Right atrium auricular region (tissue), 2 donors: ENCODE results near the gene PHF21B. TPM values are rescaled to one million over a fixed set of nuclear protein-coding genes. Genes with fewer than 3 reads are reported as not detected.

ENCODE experiments used
- DNase-seq: peaks from one replicate; pipeline ENCODE4 v3.0.0-alpha.2; 2019; ENCODE audit warnings: low spot score
- H3K27ac ChIP-seq, 2 donors: fragments of 200-600 bp; sonication (generic); 1 replicate in 1 of 2; 2 replicates in 1 of 2; pipeline ENCODE4 v1.5.1; 2016 to 2019
- H3K27me3 ChIP-seq, 2 donors: fragments of 200-600 bp; sonication (generic); one replicate each; pipeline versions ENCODE4 v1.5.1 to v1.6.0; 2017 to 2019
- H3K36me3 ChIP-seq: fragments of 200-600 bp; sonication (generic); one replicate; pipeline ENCODE4 v1.5.1; 2016
- H3K4me1 ChIP-seq, 2 donors: fragments of 200-600 bp; sonication (generic); one replicate each; pipeline versions ENCODE4 v1.5.1 to v1.6.0; 2017 to 2019
- H3K4me3 ChIP-seq, 2 donors: fragments of 200-600 bp; sonication (generic); 1 replicate in 1 of 2; 2 replicates in 1 of 2; pipeline ENCODE4 v1.5.1; 2017 to 2019; ENCODE audit warnings: mild to moderate bottlenecking in 1 of 2, moderate library complexity in 1 of 2
- H3K9me3 ChIP-seq, 2 donors: fragments of 200-600 bp; sonication (generic); one replicate each; pipeline ENCODE4 v1.5.1; 2019
- CTCF ChIP-seq, 2 donors: fragments of 200-600 bp; sonication (generic); IDR thresholded peaks; one replicate each; pipeline ENCODE4 v1.5.1; 2019; ENCODE audit warnings: antibody characterized with exemption in 2 of 2
- total RNA-seq, 2 donors: library from RNA; depleted of rRNA; stranded (reverse); fragments of >200 nt; gene quantifications; one replicate each; pipeline ENCODE4 v1.1.0, GENCODE V29; 2016

The PHF21B gene
- total RNA-seq, 2 donors from 2014 or later, result 1.4 to 2.2 TPM

GRCh38 chr22:44930711-44931035 is 79.1 kb downstream of the PHF21B start:
- peak overlapping the region; percentile 67 to 90 for H3K27ac ChIP-seq
- peaks cover 0 to 19% of the 10 kb centered on the region in 2 donors for H3K4me1 ChIP-seq
- H3K9me3 ChIP-seq, result no peaks in the 10 kb centered on the region
- no peak for TF ChIP-seq CTCF (IDR thresholded peaks at IDR 0.05)
- H3K4me3 ChIP-seq, result no peak overlapping the region
- no peak for DNase-seq
- no peaks in the 10 kb centered on the region for H3K36me3 ChIP-seq
- H3K27me3 ChIP-seq, result no peaks in the 10 kb centered on the region

DNA sequence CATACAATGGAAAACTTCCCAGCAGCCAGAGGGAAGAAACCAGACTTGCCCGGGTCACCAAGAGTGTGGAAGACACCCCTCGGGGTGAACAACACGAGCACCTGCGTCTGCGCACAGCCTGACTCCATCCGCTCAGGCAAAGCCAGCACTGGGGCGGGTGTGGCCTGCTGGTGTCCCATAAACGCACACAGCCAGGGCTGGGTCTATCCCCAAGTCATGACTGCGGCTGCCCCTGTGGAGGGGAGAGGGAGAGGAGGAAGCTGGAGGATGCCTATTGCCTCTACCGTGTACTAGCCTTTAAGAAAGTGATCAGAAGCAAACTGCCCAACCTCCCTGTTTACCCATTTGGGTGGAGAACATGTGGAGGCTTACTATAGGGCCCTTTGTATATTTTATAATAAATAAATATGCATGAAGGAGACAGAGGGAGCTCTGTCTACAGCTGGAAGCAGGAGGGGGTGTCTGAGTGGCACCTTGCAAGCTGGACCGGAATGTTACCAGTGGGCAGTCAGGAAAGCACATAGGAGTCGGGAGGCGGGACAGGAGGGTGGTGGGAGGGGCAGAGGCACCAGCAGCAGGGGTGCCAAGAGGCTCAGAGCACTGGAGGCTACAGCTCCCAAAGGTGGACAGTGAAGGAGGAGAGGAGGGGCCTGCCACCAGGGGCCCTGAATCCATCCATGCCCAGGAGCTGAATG is 79.6 kb downstream of the PHF21B start:
- H3K4me3 ChIP-seq, result no peak overlapping the region
- H3K27ac ChIP-seq, result peak overlapping the region; percentile 67 to 90
- no peaks in the 10 kb centered on the region for H3K9me3 ChIP-seq
- no peak for DNase-seq
- peaks cover 0 to 19% of the 10 kb centered on the region in 2 donors for H3K4me1 ChIP-seq
- TF ChIP-seq CTCF (IDR thresholded peaks at IDR 0.05), result no peak
- no peaks in the 10 kb centered on the region for H3K27me3 ChIP-seq
- no peaks in the 10 kb centered on the region for H3K36me3 ChIP-seq

DNA sequence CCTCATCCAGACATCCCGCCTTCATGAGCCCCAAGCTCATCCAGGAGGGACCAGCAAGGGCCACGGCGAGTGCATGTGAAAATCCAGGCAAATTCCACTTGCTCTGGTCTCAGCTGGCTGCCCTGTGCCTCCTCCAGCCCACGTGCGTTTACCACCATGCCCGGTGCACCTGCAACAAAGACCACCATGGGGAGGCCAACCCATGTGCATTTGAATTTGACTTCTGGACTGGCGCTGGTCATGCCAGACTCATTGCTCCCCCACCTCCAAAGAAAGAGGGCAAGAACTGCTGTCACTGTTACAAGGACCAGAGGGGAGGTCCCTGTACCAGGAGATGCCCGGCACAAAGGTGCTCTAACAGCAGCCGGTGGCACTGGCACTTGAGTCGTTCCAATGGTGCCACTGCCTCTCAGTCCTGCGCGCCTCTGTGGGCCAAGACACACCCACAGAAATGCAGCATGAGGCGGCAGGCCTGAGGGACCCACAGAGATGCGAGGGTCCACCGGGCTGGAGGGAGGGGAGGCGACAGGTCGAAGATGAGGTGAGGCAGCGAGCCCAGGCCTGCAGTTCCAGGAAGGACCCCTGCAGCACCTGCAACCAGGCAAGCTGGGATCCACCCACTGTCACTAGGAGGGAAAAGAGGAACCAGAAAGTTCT is 80.3 kb downstream of the PHF21B start:
- Histone ChIP-seq H3K4me3 (no peak overlapping the region), H3K9me3 (no peaks in the 10 kb centered on the region), H3K27me3 (no peaks in the 10 kb centered on the region), H3K36me3 (no peaks in the 10 kb centered on the region), H3K4me1 (peaks cover 0 to 19% of the 10 kb centered on the region in 2 donors), H3K27ac (no peak overlapping the region)
- no peak for DNase-seq
- no peak for TF ChIP-seq CTCF (IDR thresholded peaks at IDR 0.05)

GRCh38 chr22:44928711-44929358 is 81.0 kb downstream of the PHF21B start:
- H3K4me1 ChIP-seq, result peaks cover 0 to 19% of the 10 kb centered on the region in 2 donors
- no peaks in the 10 kb centered on the region for H3K27me3 ChIP-seq
- no peaks in the 10 kb centered on the region for H3K9me3 ChIP-seq
- no peak overlapping the region for H3K4me3 ChIP-seq
- no peaks in the 10 kb centered on the region for H3K36me3 ChIP-seq
- TF ChIP-seq CTCF (IDR thresholded peaks at IDR 0.05), result no peak
- H3K27ac ChIP-seq, result no peak overlapping the region
- DNase-seq, result no peak

DNA sequence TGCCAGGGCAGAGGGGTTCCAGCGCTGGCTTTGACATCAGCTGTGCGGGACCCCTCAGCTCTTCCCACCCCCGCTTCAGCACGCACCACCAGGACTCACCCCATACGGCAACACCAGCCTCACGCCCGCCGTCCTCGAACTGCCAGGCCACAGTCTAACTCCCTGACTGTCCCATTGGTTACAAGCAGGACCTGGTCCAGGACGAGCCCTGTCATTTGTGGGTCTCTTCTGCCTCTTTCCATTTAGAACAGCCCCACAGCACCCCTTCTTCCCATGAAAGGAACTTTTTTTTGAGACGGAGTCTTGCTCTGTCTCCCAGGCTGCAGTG is 81.7 kb downstream of the PHF21B start:
- no peak overlapping the region for H3K27ac ChIP-seq
- no peak overlapping the region for H3K4me3 ChIP-seq
- H3K4me1 ChIP-seq, result peaks cover 0 to 19% of the 10 kb centered on the region in 2 donors
- no peak for TF ChIP-seq CTCF (IDR thresholded peaks at IDR 0.05)
- no peaks in the 10 kb centered on the region for H3K36me3 ChIP-seq
- no peaks in the 10 kb centered on the region for H3K27me3 ChIP-seq
- no peak for DNase-seq
- no peaks in the 10 kb centered on the region for H3K9me3 ChIP-seq
